ENCODE measurements around the gene LRRC18.

The LRRC18 gene

GRCh38 chr10:48946891-48947500 is 7.4 kb upstream of the LRRC18 start:
- DNase-seq (ENCODE audit: low spot score), result peak; percentile 56
- FAIRE-seq, result peak; percentile 94

DNA sequence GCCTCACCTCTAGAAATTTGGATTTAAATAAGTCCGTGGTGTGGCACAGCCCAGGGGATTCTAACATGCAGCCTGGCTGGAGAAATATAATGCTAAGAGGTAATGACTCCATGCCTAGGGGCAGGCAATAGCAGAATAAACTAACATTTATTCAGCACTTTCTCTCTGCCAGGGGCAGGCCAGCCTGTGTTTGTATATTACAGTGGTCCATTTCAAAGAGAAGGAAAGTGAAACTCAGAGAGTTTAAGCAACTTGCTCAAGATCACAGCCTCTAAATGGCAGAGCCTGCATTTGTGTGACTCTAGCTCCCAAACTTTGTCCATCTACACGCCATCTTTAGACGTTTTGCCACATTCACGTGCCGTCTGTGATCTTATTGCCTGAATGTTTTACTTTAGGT is 6.7 kb upstream of the LRRC18 start:
- FAIRE-seq, result no peak
- DNase-seq (ENCODE audit: low spot score), result no peak

DNA sequence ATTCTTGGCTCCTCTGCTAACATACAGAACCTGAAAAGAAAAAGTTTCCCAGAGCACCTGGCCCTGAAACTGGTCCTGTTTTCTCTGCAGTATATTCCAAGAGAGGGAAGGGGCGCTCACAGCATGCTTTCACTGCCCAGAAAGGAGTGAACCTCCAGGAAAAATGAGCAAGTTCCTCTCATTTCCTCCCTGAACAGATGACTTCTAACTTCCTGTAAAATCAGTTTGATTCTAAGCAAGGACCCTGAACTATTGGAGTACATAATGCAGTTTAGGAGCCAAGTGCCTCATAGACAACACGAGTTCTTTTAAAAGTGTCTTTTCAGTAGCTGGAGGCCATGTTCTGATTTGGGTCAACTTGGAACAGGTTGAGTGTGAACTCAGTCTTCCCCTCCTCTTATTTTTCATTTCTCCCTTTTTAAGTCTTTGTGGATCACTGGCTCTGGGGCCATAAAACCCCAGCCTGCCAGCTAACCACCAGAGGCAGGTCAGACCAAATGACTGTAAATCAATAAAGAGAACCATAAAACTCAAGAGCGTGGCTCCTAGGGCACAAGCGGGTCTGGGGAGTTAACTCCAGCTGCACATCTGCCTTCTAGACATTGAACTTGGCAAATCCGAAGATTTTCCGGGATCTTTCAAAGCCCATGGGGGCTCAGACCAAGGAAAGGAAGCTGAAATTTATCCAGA is 5.9 kb upstream of the LRRC18 start:
- no peak for DNase-seq (ENCODE audit: low spot score)
- FAIRE-seq, result no peak

- FAIRE-seq (no peak), DNase-seq (ENCODE audit: low spot score) (no peak)
These were observed 4.5 kb upstream of the LRRC18 start for GRCh38 chr10:48944171-48944570.

GRCh38 chr10:48943096-48943495 is 3.5 kb upstream of the LRRC18 start:
- DNase-seq (ENCODE audit: low spot score), result no peak
- FAIRE-seq, result no peak

GRCh38 chr10:48941427-48942075 is 1.9 kb upstream of the LRRC18 start:
- FAIRE-seq (no peak), DNase-seq (ENCODE audit: low spot score) (no peak)

- FAIRE-seq, result no peak
- no peak for DNase-seq (ENCODE audit: low spot score)
These were observed 1.3 kb upstream of the LRRC18 start for GRCh38 chr10:48940958-48941357.

DNA sequence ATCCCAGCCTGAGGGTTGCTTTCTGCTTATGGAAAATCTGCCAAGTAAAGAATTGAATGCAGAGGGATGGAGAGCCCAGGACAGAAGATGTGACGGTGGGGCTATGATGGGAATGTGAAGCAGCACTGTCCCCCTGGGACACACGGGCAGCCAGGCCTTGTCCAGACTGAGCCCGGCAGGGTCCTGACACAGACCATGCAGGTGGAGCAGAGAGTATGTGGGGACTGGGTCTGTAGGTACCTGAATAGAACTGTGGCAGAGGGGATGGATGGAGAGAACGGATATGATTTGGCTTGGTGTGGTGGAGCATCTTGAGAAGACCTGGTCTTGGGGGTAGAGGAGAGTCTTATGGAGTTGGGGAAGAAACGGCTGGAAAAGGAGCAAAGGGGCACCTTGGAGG is 732 bp upstream of the LRRC18 start:
- DNase-seq (ENCODE audit: low spot score), result no peak
- FAIRE-seq, result no peak

DNA sequence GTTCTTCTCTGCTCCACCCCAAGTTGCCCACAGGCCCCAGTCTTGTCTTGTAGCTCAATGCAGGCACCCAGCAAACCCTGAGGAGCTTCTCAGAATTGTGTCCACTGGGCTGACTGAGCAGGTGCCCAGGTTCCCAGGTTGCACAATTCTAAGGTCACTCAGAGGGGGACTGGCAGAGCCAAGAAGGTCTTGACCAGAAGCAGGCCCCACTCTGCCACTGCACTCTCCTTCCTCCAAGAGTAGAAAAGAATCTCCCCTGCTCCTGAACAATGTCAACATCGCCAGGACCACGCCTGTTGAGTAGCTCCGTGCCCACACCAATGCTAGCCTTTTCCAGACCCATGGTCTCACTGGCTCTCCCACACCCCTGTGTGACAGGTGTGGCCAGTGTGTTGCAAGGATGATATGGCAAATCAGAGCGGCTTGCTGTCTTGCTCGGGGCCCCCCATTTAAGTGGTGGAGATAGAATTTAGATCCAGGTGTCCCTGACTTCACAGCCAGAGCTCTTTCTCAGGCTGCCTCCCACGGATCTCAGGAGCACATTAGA is 577 bp downstream of the LRRC18 start:
- no peak for FAIRE-seq
- no peak for DNase-seq (ENCODE audit: low spot score)

DNA sequence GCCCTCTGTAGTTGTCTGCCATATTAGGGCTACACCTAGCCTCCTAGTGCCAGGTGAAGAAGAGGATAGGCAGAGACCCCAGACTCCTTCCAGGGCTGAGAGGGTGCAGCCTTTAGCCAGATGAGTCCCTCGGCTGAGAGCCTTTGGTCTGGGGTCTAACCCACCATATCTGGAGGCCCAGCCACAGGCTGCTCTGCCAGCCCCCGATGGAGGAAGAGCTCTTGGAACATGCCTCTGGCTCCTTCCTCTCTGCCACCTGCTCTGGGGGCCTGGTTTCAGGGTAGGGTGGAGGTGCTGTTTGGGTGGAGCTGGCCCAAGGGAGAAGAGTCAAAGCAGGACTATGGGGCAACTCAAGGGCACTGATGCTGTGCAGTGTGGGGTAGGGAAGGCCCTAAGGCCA is 1.4 kb downstream of the LRRC18 start:
- FAIRE-seq, result no peak

GRCh38 chr10:48937796-48938195 is 1.8 kb downstream of the LRRC18 start:
- DNase-seq (ENCODE audit: low spot score) (no peak), FAIRE-seq (peak; percentile 23)

More for the DNA sequence above, 1.4 kb downstream of the LRRC18 start:
- no peak for DNase-seq (ENCODE audit: low spot score)

DNA sequence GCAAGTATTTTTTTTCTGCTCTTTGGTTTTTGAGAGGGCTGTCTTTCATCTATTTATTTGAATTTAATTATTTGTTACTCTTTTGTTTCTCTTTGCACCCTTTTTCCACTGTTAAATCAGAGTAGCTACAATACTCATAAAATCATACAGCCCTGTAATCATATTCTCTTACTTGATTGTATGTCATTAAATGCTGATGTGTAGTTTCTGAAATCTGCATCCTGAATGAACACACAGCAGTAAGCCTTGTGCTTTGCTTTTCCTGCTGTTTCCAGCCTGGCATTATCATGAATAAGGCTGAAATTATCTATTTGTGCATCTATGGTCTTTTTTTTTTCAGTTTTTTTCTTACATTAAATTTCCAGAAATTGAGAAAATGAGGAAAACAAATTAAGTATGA is 4.1 kb downstream of the LRRC18 start:
- FAIRE-seq (no peak), DNase-seq (ENCODE audit: low spot score) (no peak)

- FAIRE-seq (no peak), DNase-seq (ENCODE audit: low spot score) (no peak)
These were observed 4.8 kb downstream of the LRRC18 start for GRCh38 chr10:48934672-48935501.

DNA sequence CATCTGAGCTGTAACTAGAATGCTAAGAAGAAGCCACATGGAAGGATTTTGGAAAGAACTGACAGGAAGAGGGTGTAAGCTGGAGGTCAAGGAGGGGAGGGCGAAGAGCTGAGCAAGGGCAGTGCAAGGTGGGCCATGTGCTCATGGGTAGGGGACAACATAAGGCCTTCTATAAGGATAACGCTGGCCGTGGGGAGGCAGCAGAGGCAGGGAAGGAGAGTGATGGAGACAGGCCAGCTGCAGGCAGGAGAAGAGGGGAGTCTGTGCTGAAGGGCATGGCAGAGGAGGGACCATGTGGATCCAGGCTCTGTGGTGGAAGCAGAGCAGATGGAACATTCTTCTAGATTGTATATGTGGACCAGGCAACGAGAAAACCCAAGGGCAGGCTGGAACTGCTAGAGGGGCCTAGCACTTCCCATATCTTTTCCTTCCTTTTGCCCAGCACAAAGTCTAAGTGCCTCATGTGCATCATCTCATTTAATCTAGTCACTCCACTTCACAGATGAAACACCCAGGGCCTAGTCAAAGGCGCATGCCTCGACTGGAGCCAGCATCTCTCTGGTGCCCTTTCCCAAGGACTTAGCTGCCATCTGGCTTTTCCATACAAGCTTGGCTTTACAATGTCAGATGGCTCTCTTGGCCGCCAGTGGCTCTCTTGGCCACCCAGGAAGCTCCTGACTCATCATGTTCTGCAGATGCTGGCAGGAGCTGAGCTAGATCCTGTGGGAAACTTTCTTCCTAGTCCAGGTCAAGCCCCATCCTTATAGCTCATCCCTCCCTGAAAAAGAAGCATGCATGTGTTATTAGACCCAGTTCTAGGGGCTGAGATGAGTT is 6.6 kb downstream of the LRRC18 start:
- DNase-seq (ENCODE audit: low spot score) (no peak), FAIRE-seq (no peak)

- no peak for FAIRE-seq
- DNase-seq (ENCODE audit: low spot score), result no peak
These were observed 8.5 kb downstream of the LRRC18 start for GRCh38 chr10:48931188-48931587.

- FAIRE-seq, result no peak
These were observed 10.1 kb downstream of the LRRC18 start for GRCh38 chr10:48929413-48929990.

GRCh38 chr10:48926764-48927540 is 12.7 kb downstream of the LRRC18 start:
- DNase-seq (ENCODE audit: low spot score), result no peak
- no peak for FAIRE-seq

More at GRCh38 chr10:48929413-48929990, 10.1 kb downstream of the LRRC18 start:
- no peak for DNase-seq (ENCODE audit: low spot score)

- no peak for DNase-seq (ENCODE audit: low spot score)
- FAIRE-seq, result no peak
These were observed 13.4 kb downstream of the LRRC18 start for GRCh38 chr10:48926255-48926654.

GRCh38 chr10:48924988-48925387 is 14.7 kb downstream of the LRRC18 start:
- DNase-seq (ENCODE audit: low spot score), result no peak
- FAIRE-seq, result no peak

DNA sequence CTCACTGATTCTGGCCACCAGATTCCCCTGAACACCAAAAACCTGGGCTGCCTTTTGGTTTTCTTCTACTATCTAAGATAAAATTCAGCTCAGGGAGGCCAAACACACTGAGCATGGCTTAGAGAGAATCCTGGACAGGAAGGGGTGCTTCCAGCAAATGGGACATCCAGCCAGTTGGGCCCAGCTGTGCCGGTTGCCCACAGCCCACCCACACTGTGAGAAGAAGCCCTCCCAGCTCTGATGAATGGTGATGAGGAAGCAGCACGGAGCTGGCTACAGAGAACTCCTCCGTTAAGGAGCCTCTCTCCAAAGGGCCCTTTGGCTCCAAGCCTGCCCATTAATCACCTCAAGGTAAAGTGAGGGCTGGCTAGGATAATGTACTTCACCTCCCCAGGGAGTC is 15.9 kb downstream of the LRRC18 start:
- FAIRE-seq (no peak), DNase-seq (ENCODE audit: low spot score) (no peak)

Measured in urothelium cell line (cell line).